HG02970 (cell line): Measurements from ENCODE around the gene SLC6A7.

Experiments
- ATAC-seq: cut with Tn5 transposase; IDR thresholded peaks from one replicate; pipeline ENCODE4 v1.9.1; 2021; ENCODE audit warnings: mild to moderate bottlenecking, moderate library complexity, moderate number of reproducible peaks; ENCODE audit not compliant: unreplicated experiment, low FRiP score

SLC6A7 gene

DNA sequence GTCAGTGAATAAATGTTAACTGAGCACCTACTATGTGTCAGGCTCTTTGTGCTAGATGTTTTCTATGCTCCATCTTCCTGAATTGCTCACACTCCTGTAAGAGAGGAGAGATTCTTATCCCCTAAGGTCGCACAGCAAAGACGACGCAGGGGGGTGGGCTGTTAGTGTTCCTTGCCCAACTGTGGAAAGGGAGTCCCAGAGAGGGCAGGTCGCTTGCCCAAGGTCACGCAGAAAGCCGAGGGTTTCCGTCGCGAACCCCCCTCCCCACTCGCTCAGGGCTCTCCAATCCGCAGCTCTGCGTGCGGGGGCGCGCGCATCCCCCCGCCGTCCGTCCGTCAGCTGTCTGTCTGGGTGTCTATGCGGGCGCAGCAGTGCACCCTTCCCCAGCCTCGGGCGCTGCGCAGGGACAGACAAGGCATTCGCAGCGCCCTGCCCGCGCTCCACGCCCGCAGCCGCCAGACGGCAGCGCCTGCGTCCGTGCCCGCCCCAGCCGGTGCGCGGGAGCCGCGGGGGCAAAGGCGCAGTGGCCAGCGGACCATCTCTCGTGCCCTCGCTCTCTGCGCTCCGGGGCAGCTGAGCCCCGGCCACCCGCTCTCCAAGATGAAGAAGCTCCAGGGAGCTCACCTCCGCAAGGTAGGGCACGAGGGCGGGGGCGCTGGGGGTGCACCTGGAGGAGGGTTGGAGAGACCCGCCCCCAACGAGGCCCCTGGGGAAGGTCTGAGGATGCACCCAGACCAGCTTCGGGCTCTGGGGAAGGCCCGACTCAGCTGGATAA lies at the start of gene SLC6A7:
Gene SLC6A7, plus strand, starts transcription at position 335 of the 775 bp plus-strand sequence. Its CDS starts 266 bp downstream, at position 601.
- no peak for ATAC-seq

DNA sequence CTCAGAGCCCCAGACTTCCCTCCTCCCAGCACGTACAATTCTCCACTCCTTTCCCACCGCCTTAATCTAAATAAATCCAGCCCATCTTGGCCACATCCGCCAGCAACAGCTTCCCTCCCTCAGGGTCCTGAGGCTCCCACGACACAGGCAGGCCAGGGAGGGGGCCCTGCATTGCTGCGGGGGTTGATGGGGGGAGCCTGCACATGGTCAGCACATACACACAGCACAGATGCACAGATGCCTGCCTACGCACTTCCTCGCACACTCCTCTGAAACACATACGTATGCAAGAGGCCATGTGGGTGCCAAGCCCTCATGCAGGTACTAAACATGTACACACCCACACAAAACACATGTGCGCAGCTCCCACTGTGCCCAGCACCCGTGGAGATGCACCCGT lies 49.0 kb upstream of the SLC6A7 start:
- ATAC-seq: no peak

DNA sequence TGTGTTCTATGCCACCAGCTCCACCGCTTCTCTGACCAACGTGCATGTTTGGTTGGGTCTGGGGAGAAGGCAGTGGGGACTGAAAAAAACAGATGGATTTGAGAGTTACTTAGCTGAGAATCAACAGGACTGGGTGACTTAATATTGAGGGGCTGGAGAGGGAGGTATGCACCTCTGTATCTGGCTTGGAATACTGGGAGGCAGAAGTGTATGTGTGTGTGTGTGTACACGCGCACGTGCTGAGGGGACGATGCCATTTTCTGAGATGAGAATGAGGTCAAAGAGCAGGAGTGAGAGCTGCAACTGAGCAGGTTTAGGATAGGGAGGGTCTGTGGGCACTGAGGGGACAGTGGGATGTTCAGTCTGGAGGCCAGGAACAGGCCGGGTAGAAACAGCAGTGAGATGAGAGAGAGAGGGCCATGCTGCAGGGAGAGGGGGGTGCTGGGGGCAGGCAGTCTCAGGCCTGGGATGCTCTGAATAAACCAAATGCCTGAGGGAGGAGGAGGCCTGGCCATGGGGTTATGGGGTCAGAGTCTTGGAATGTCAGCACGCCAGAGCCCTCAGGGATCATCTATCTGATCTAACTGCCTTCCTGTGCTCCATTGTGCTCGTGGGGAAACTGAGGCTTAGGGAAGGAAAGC lies 48.2 kb upstream of the SLC6A7 start:
- ATAC-seq: no peak

DNA sequence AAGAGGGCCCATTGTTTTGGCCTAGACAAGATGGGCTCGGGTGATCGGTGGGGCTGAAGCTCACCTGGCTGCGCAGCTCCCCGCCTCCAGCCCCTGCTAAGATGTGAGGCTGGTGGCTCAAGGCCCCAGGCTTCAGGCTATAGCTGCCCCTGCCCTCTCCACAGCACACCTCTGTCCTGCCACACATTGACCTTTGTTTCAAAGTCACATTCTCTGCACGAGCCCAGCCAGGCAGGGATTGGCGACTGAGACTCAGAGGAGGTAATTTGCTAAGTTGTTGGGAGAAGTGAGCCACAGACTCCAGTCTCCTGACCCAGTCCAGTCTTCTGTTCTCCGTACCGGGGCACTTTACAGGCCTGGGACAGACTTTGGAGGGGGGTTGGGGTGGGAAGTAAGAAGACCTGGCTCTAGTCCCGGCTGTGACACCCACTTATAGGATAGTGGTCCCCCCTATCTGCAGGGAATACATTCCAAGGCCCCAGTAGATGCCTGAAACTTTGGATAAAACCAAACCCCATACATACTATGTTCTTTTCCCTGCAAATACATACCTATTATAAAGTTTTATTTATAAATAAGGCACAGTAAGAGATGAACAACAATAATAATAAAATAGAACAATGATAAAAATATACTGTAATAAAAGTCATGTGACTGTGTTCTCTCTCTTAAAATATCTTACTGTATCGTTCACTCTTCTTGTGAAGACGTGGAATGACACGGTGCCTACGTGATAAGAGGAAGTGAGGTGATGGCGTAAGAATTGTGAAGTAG lies 47.5 kb upstream of the SLC6A7 start:
- no peak for ATAC-seq

DNA sequence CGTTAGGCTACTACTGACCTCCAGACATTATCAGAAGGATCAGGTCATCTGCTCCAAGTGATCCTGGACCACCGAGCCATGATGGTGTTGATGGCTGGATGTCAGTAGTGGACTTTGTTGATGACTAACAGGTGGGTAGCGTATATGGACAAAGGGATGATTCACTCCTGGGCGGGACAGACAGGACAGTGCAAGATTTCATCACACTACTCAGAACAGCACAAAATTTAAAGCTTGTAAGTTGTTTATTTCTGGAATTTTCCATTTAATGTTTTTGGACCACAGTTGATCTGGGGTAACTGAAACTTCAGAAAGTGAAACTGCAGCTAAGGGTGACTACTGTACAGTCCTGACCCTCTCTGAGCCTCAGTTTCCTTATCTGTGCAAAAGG lies 46.9 kb upstream of the SLC6A7 start:
- ATAC-seq: no peak

DNA sequence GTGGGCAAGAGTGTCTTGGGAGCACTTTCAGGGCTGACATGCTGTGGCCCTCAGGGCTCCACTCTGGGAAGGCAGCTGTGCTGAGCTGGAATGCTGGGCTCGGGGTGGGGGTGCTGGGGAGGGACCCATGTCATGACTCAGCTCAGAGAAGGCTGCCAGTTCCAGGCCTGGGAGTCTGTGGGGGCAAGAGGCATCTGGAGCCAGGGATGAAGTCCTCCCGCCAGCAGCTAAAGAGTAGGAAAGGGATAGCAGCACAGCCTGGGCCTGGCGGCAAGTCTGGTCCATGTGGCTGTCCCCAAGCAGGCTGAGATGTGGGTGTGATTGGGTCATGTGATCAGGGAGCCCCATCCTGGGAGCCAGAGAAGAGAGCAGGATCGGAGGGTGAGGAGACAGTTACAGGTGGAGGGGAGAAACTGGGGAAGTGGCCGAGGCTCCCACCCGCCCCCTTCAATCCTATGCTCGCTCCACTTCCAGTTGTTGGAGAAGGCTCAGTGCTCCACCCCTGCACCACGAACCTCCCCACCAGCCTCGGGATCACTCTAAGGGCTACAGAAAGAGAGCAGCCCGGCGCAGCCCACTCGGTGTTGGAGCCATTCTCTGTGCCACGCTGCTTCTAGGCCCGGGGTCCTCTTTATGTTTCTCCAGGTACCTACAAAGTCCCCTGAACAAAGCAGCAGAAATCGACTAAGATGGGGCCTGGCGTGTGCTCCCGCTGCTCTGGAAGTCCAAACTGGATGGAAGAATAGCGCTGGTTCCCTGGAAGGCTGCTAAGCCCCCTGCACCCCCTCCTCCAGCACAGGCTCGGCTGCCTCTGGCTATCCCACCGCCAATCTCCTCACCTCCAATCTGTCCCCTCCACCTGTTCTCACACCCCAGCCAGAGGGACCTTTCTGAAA lies 46.3 kb upstream of the SLC6A7 start:
- no peak for ATAC-seq

DNA sequence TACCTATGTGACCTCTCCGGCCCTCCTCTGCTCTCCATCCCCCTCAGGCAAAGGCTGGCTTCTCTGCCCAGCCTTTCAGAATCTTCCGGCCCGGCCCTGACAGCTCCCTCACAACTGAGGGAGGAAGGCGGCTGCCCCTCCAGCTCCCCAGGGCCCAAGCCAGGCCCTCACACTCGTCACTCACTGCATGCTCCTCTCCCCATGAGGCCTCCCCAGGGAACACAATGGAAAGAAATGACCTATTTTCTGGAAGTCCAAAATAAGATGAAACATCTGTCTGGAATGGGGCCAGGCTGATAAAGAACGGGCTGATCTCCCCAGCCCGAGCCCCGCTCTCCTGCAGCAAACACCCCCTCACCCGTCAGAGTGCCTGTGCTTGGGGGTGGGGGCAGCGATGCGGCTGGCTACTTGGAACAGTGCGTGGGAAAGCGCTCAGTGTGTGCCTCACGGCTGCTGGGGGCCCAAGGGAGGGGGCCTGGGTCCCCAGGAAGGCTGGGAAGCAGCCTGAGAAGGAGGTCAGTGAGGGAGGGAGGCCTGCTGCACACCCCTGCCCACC lies 45.5 kb upstream of the SLC6A7 start:
- ATAC-seq: no peak

DNA sequence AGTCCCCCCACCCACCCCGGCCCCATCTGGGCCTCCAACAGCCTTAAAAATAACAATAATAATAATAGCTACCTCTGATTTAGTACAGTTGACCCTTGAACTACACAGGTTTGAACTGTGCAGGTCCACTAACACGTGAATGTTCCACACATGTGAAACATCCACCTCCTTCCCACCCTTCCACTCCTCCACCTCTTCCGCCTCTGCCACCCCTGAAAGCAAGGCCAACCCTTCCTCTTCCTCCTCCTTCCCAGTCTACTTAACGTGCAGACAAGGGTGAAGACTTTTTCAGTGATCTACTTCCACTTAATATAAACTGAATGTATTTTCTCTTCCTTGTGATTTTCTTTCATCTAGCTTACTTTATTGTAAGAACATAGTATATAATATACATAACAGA lies 45.0 kb upstream of the SLC6A7 start:
- ATAC-seq: no peak

DNA sequence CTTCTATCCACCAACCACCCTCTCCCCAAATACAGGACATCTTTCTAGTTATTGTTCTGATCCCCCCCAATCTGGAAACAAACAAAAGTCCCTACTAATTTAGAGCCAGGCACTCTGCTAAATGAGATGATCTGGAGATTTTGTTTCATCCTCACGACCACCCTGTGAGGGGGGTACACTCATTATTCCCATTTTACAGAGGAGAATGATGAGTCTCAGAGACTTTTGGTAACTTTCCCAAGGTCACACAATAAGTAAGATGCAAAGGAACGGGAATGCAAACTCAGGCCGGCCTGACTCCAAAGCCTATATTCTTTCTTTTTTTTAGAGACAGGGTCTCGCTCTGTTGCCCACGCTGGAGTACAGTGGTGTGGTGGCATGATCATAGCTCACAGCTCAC lies 43.6 kb upstream of the SLC6A7 start:
- no peak for ATAC-seq

DNA sequence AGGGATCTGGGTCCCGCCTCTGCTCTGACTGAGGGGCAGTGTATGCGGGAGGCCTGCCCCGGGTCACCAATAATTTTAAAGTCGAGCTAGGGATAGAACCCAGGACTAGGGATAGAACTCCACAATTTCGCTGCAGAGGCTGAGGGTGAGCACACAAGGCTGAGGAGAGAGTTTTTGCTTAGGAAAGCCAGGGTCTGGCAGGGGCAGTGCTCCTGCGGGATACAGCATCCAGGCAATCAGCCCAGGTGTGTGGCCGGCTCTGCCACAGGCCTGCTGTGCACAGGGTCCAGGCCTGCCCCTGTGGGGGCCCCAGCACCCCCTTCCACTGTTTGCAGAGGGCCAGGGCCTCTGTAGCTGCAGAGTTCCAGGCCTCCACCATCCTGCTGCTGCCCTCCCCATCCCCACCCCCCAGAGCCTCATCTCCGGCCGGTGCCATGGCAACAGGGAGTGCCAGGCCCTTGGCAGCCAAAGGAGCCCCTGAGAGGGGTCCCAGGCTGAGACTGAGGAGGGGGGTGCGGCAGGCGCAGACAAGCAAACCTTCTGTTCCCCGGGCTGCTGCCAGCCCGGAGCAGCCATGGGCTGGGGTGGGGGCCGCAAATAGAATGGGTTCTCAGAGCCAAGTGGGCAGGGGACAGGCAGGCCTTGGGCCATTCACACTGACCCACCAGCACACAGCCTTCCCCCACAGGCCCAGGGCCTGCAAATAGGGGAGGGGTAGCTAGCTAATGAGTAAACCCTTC lies 42.8 kb upstream of the SLC6A7 start:
- no peak for ATAC-seq

DNA sequence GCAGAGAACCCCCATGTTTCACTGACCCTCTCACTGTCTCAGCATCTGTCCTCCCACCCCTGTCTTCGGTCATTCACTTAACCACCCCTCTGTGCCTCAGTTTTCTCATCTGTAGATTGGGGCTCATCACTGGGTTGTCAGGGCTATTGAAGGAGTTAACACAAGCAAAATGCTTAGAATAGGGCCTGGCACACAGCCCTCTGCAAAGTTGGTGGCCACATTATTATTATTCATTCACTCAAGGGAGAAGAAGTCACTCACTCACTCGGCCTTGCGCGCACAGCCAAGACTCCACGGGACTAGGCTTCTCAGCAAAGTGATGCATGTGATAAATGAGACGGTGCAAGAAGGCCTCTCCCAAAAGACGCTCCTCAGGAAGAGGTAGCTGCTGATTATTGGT lies 42.2 kb upstream of the SLC6A7 start:
- no peak for ATAC-seq

DNA sequence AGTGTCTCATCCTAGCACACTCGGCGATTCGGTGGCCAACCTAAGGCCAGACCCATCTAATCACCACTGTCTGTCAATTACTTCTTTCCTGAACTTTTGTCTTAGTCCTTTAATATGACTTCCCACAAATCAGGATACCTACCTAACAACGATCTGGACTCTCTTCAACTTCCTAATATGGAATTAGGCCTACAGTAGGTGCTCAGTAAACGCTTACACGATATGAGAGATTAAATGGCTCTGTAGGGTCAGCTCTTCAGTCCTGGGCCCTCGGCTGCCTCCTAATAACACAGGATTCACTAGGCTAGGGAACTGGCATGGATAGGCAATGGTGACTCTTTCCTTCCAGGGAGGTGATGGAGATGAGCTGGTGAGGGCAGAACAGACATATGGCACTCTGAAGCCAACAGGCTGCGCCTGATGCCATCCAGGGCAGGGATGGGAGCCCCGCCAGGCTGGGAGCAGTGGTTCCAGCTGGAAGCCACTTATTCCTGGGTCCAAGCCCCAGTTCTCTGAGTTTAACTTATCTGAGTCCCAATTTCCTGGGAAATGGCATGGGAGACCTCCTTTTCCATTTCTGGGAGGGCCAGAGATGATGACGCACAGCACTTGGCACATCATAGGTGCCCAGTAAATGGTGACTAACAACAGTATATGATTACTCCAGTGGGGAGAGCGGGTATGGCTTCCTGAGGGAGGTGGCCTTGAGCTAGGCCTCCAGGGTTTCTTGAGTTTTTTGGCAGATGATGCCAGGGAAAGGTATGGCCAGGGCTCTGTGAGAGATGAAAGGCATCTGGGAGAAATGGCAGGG lies 41.5 kb upstream of the SLC6A7 start:
- no peak for ATAC-seq

DNA sequence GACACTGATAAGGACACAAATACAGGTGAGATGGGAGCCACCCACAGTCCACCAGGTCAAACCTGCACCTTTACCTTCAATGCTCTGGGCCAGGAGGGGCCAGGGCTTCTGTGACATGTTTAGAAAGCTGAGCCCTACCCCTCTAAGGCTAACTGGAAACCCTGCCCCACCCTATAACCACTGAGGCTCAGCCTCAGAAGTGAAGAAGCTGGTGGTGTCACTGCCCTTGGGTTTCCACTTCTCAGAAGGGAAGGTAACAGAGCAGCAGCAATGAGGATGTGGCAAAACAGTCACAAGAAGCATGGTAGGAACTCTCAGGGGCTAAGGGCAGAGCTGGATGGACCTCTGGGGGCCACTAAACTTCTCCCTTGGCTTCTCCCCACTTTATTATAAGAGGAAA lies 40.2 kb upstream of the SLC6A7 start:
- ATAC-seq: no peak

DNA sequence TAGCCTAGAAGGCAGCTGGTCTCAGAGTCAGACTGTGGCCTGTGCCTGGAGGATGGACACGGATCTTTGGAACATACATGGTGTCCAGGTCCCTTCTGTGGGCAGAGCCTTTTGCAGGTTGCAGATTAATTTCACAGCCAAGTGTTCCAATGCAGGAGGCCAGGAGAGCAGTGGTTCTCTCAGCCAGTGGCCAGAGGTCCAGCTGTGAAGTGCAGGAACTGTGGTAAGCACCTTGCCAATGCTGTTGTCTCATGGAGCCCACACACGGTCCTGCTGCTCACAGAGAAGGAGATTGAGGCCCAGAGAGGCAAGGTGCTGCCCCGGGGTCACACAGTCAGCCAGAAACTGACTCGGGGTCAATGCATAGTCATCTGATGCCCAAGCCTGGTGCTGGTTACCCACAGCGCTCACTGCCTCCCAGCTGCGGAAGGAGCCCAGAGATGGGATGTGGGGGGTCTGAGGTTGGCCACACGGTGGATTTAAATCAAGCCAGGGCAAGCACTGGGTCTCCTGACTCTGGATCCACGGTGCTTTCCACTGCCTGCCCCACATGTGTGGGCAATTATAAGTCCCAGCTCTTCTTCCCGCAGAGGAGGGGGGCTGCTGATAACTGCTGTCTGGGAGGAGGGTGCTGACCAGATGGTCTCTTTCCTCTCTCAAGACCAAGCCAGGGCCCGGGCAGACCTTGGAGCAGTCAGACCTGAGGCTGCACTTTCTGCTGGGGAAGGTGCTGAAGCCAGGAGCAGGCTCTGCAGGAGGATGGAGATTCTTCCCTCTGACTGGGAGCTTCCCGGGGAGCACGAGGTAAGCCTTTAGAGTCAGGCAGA lies 37.0 kb upstream of the SLC6A7 start:
- no peak for ATAC-seq

DNA sequence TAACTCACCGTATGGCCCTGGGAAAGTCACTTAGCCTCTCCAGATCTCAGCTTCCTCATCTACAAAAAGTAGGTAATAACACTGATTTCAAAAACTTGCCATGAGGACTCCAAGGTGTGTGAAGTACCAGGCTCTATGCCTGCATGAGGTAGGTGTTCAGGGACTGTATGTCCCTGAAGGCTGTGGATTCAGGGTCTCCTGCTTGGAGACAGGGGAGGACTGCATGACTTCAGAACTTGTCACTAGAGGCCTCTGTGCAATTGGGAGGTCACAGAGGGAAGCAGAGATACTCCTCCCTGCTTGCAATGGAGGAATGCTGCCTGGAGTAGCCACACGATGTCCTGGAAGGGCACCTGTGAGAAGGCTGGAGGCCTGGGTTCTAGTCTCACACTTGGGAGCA lies 36.4 kb upstream of the SLC6A7 start:
- ATAC-seq: no peak

DNA sequence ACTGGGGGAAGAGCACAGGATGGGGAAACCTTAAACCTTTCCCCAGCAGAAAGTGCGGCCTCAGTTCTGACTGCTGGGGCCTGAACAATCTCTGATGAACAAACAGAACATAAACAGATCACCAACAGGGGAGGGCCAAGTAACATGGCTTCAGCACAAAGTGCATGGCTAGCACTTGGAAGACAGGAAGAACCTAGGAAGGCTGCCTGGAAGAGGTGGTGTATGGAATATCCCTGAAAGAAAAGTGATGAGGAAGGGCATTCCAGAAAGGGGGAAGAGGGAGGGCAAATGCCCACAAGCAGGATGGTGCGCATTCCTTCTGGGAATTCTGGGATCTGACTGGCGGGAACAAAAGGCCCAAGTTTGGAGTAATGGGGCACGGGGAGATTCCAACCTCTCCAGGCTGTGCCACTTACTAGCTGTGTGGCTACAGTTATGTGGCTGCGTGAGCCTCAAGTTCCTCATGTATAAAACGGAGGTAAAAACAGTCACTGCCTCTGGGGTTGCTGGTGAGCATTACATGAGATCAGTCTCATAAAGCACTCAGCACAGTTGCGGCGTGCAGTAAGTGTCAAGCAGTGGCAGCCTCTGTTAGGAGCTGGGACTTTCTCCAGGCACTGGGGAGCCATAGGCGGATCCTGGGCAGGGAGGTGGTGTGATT lies 35.8 kb upstream of the SLC6A7 start:
- no peak for ATAC-seq

DNA sequence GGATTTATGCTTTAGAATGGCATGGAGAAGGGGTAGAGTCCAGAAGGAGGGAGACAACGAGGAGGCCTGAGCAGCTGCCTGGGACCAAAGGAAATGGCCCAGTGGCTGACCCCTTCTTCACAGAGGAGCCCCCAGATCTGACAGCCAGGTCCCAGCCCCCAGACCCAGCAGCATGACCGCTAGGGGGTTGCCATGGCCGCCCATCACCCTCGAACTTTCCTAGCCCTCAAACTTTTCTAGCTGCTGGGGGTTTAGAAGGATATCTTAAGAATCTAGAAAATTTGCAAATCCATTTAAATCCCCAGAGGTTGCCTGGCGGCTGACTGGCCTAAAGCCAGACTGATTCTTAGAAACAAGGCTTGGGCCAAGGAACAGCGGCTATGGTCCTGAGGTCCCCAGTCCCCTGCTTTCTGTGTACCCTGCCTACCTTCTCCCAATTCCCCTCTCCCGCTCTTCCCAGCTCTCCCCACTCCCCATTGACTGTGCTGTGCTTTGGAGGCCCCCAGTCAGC lies 35.2 kb upstream of the SLC6A7 start:
- no peak for ATAC-seq
